SK-N-MC (cell line): ENCODE results near the gene SERPINB7.

Experiments
- EZH2 ChIP-seq: fragments of 200-600 bp; sonication (generic); IDR thresholded peaks from one replicate; pipeline ENCODE4 v1.6.1; 2017; ENCODE audit warnings: antibody characterized with exemption
- POLR2AphosphoS5 ChIP-seq: IDR thresholded peaks from 2 replicates; pipeline ENCODE4 v1.6.1; 2012; ENCODE audit warnings: mild to moderate bottlenecking, low read depth, low read length, borderline replicate concordance

- TF ChIP-seq EZH2 (no peak), POLR2AphosphoS5 (no peak)
These were observed 28.2 kb upstream of the SERPINB7 start for GRCh38 chr18:63747006-63747405.
